ENCODE measurements around the gene RLF. TPM values are rescaled to one million over a fixed set of nuclear protein-coding genes. Genes with fewer than 3 reads are reported as not detected.

Gene RLF
- total and polyA plus RNA-seq, 3 donors from 2014 or later = 16.4 to 28.4 (median 27.2) TPM

GRCh38 chr1:40265919-40266318 lies 104.7 kb downstream of the RLF start:
- TF ChIP-seq POLR2A (IDR thresholded peaks at IDR 0.05) (no peak), CTCF (IDR thresholded peaks at IDR 0.05) (no peak)
- H3K9me3 ChIP-seq = no peaks in the 10 kb centered on the region
- no peaks in the 10 kb centered on the region for H3K4me1 ChIP-seq
- intact Hi-C loops (cut with DNase I; ENCODE audit: low total_unique reads) = no loop called here
- no peaks in the 10 kb centered on the region for H3K27me3 ChIP-seq
- H3K36me3 ChIP-seq (ENCODE audit: low read depth, missing control alignments) = no peaks in the 10 kb centered on the region
- no peak for DNase-seq
- no peak overlapping the region for H3K27ac ChIP-seq
- no peak overlapping the region for H3K4me3 ChIP-seq

GRCh38 chr1:40266786-40267535 lies 105.8 kb downstream of the RLF start:
- no peaks in the 10 kb centered on the region for H3K27me3 ChIP-seq
- no peaks in the 10 kb centered on the region for H3K36me3 ChIP-seq (ENCODE audit: low read depth, missing control alignments)
- intact Hi-C loops (cut with DNase I; ENCODE audit: low total_unique reads) = no loop called here
- no peak overlapping the region for H3K4me3 ChIP-seq
- H3K4me1 ChIP-seq = no peaks in the 10 kb centered on the region
- 95 to 97% methylated on average over 6 of the region's 6 CpGs for WGBS, 2 donors
- no peak for DNase-seq
- H3K9me3 ChIP-seq = no peaks in the 10 kb centered on the region
- no peak for TF ChIP-seq POLR2A (IDR thresholded peaks at IDR 0.05)
- no peak for TF ChIP-seq CTCF (IDR thresholded peaks at IDR 0.05)
- H3K27ac ChIP-seq = no peak overlapping the region

- Histone ChIP-seq H3K9me3 (no peaks in the 10 kb centered on the region), H3K27ac (no peak overlapping the region), H3K36me3 (ENCODE audit: low read depth, missing control alignments) (no peaks in the 10 kb centered on the region), H3K4me3 (no peak overlapping the region), H3K4me1 (no peaks in the 10 kb centered on the region), H3K27me3 (no peaks in the 10 kb centered on the region)
- TF ChIP-seq POLR2A (IDR thresholded peaks at IDR 0.05) = no peak
- TF ChIP-seq CTCF (IDR thresholded peaks at IDR 0.05) = no peak
- WGBS, 2 donors = 44 to 48% methylated on average over 2 of the region's 2 CpGs
- no peak for DNase-seq
- intact Hi-C loops (cut with DNase I; ENCODE audit: low total_unique reads) = no loop called here
These were observed 106.6 kb downstream of the RLF start for GRCh38 chr1:40267767-40268187.

- TF ChIP-seq POLR2A (IDR thresholded peaks at IDR 0.05) = no peak
- no peak for TF ChIP-seq CTCF (IDR thresholded peaks at IDR 0.05)
- no peaks in the 10 kb centered on the region for H3K9me3 ChIP-seq
- no peak for DNase-seq
- no peak overlapping the region for H3K27ac ChIP-seq
- H3K27me3 ChIP-seq = no peaks in the 10 kb centered on the region
- H3K4me3 ChIP-seq = no peak overlapping the region
- H3K4me1 ChIP-seq = no peaks in the 10 kb centered on the region
- no peaks in the 10 kb centered on the region for H3K36me3 ChIP-seq (ENCODE audit: low read depth, missing control alignments)
- intact Hi-C loops (cut with DNase I; ENCODE audit: low total_unique reads) = no loop called here
These were observed 107.0 kb downstream of the RLF start for GRCh38 chr1:40268211-40268610.

Data from testis (tissue), 3 donors.